SK-N-SH (cell line): ENCODE measurements around the gene PSMB10. TPM values are rescaled to one million over a fixed set of nuclear protein-coding genes. Genes with fewer than 3 reads are reported as not detected.

Experiments
- CTCF ChIA-PET: fragments of 300-600, 350-600 bp; formaldehyde crosslinking; extraction: SDS; loops from one replicate; lab custom pipeline; 2021; lab: Yijun Ruan, JAX
- POLR2A ChIA-PET: fragments of 350-600 bp; sonication (Branson Sonifier 250); formaldehyde crosslinking; extraction: SDS; loops from one replicate; lab custom pipeline; 2020; ENCODE audit warnings: antibody characterized with exemption, inconsistent platforms; lab: Yijun Ruan, JAX
- DNase-seq: peaks from one replicate; pipeline ENCODE4 v3.0.0; 2012
- H2AFZ ChIP-seq: fragments of 200-600 bp; sonication (generic); 2 replicates; pipeline ENCODE4 v1.8.1; 2016; ENCODE audit warnings: antibody characterized with exemption, mild to moderate bottlenecking, low read depth
- H3F3A ChIP-seq: fragments of 200-600 bp; sonication (generic); replicated peaks from 2 replicates; pipeline ENCODE3; 2016; ENCODE audit warnings: antibody characterized with exemption, mild to moderate bottlenecking; ENCODE audit not compliant: insufficient read depth
- H3K27ac ChIP-seq, 2 experiments: fragments of 200-500 bp in 1 of 2; fragments of 200-600 bp in 1 of 2; sonication (Bioruptor generic) in 1 of 2; sonication (generic), shearing (Covaris generic) in 1 of 2; 2 replicates each; pipeline versions ENCODE4 v1.5.1 to v1.6.1; 2014 to 2016; ENCODE audit warnings: low read depth in 2 of 2, inconsistent platforms in 1 of 2, low read length in 1 of 2, mild to moderate bottlenecking in 1 of 2, mixed read lengths in 1 of 2
- H3K27me3 ChIP-seq: fragments of 200-600 bp; sonication (generic), shearing (Covaris generic); 2 replicates; pipeline ENCODE4 v1.6.1; 2016; ENCODE audit warnings: mixed run types; ENCODE audit not compliant: insufficient read depth
- H3K36me3 ChIP-seq, 2 experiments: fragments of 200-500 bp in 1 of 2; fragments of 200-600 bp in 1 of 2; sonication (Bioruptor generic) in 1 of 2; sonication (generic) in 1 of 2; replicated peaks in 1 of 2; 2 replicates each; pipeline versions ENCODE3 to v1.5.1; 2014 to 2016; ENCODE audit warnings: low read length in 1 of 2, mild to moderate bottlenecking in 1 of 2; ENCODE audit not compliant: insufficient read depth in 2 of 2, control insufficient read depth in 1 of 2
- H3K4me1 ChIP-seq, 2 experiments: fragments of 200-500 bp in 1 of 2; fragments of 200-600 bp in 1 of 2; sonication (Bioruptor generic) in 1 of 2; sonication (generic), shearing (Covaris generic) in 1 of 2; 2 replicates each; pipeline versions ENCODE4 v1.5.1 to v1.6.1; 2014 to 2016; ENCODE audit warnings: low read depth in 1 of 2, low read length in 1 of 2, mixed run types in 1 of 2; ENCODE audit not compliant: insufficient read depth in 2 of 2, control insufficient read depth in 1 of 2
- H3K4me2 ChIP-seq: fragments of 200-600 bp; sonication (generic), shearing (Covaris generic); 2 replicates; pipeline ENCODE4 v1.6.1; 2017; ENCODE audit warnings: mixed run types
- H3K4me3 ChIP-seq, 2 experiments: fragments of 200-500 bp in 1 of 2; fragments of 200-600 bp in 1 of 2; sonication (Bioruptor generic) in 1 of 2; sonication (generic), shearing (Covaris generic) in 1 of 2; 2 replicates each; pipeline versions ENCODE4 v1.5.1 to v1.8.1; 2014 to 2016; ENCODE audit warnings: low read depth in 2 of 2, inconsistent platforms in 1 of 2, low read length in 1 of 2, mild to moderate bottlenecking in 1 of 2, mixed read lengths in 1 of 2, moderate library complexity in 1 of 2
- H3K79me2 ChIP-seq: fragments of 200-600 bp; sonication (generic); 2 replicates; pipeline ENCODE4 v1.8.1; 2017; ENCODE audit warnings: mild to moderate bottlenecking; ENCODE audit not compliant: insufficient read depth
- H3K9ac ChIP-seq: fragments of 200-600 bp; sonication (generic); 2 replicates; pipeline ENCODE4 v1.6.1; 2017; ENCODE audit warnings: mixed run types
- H3K9me2 ChIP-seq: fragments of 200-600 bp; sonication (generic); 2 replicates; pipeline ENCODE4 v1.6.1; 2017; ENCODE audit warnings: mixed run types
- H3K9me3 ChIP-seq: fragments of 200-600 bp; sonication (generic); 2 replicates; pipeline ENCODE4 v1.6.1; 2017; ENCODE audit warnings: mixed run types, mild to moderate bottlenecking, moderate library complexity
- H4K20me1 ChIP-seq: fragments of 200-600 bp; sonication (generic); 2 replicates; pipeline ENCODE4 v1.6.1; 2017; ENCODE audit warnings: mild to moderate bottlenecking, mixed run types; ENCODE audit not compliant: insufficient read depth
- CHD2 ChIP-seq: fragments of 150-350 bp; IDR thresholded peaks from 2 replicates; pipeline ENCODE4 v1.6.1; 2018; ENCODE audit warnings: low read length; ENCODE audit not compliant: partially characterized antibody
- ELF1 ChIP-seq: IDR thresholded peaks from 2 replicates; pipeline ENCODE4 v1.4.0; 2012
- EP300 ChIP-seq, 2 experiments: IDR thresholded peaks; 2 replicates each; pipeline versions ENCODE4 v1.4.0 to v1.6.1; 2012; ENCODE audit warnings: borderline replicate concordance in 1 of 2, low read depth in 1 of 2, low read length in 1 of 2
- EZH2phosphoT487 ChIP-seq: fragments of 200-600 bp; sonication (generic); IDR thresholded peaks from 2 replicates; pipeline ENCODE4 v1.6.1; 2017; ENCODE audit warnings: low read depth, mixed run types, mild to moderate bottlenecking, antibody characterized with exemption, moderate library complexity, borderline replicate concordance
- FOSL2 ChIP-seq: IDR thresholded peaks from 2 replicates; pipeline ENCODE4 v1.4.0; 2012; ENCODE audit warnings: low read depth, mild to moderate bottlenecking, moderate library complexity, borderline replicate concordance
- FOXJ3 ChIP-seq: sonication (generic); formaldehyde crosslinking; IDR thresholded peaks from 2 replicates; pipeline ENCODE4 v1.5.1; 2020; ENCODE audit warnings: mild to moderate bottlenecking, missing genetic modification reagents
- FOXM1 ChIP-seq: IDR thresholded peaks from 2 replicates; pipeline ENCODE4 v1.4.0; 2012; ENCODE audit warnings: low read depth, mild to moderate bottlenecking
- GABPA ChIP-seq: IDR thresholded peaks from 2 replicates; pipeline ENCODE4 v1.4.0; 2012; ENCODE audit warnings: low read depth, mild to moderate bottlenecking
- MXI1 ChIP-seq: IDR thresholded peaks from 2 replicates; pipeline ENCODE4 v1.6.1; 2012; ENCODE audit warnings: mild to moderate bottlenecking, low read depth, low read length, improper control_type of control experiment
- NFIC ChIP-seq: IDR thresholded peaks from 2 replicates; pipeline ENCODE4 v1.4.0; 2012; ENCODE audit warnings: borderline replicate concordance
- POLR2AphosphoS5 ChIP-seq: IDR thresholded peaks from 2 replicates; pipeline ENCODE4 v1.6.1; 2012; ENCODE audit warnings: low read depth, low read length
- RAD21 ChIP-seq: IDR thresholded peaks from 2 replicates; pipeline ENCODE4 v1.6.1; 2012; ENCODE audit warnings: mild to moderate bottlenecking, low read length
- RCOR1 ChIP-seq: fragments of 150-350 bp; IDR thresholded peaks from 2 replicates; pipeline ENCODE4 v1.6.1; 2017; ENCODE audit warnings: antibody characterized with exemption, low read length
- REST ChIP-seq: IDR thresholded peaks from 2 replicates; pipeline ENCODE4 v1.6.1; 2012; ENCODE audit warnings: mild to moderate bottlenecking, low read depth, low read length, moderate library complexity
- RFX5 ChIP-seq: IDR thresholded peaks from 2 replicates; pipeline ENCODE4 v1.6.1; 2012; ENCODE audit warnings: mild to moderate bottlenecking, improper control_type of control experiment, low read length
- RXRA ChIP-seq: IDR thresholded peaks from 2 replicates; pipeline ENCODE4 v1.4.0; 2012; ENCODE audit warnings: low read depth, mild to moderate bottlenecking, borderline replicate concordance
- SIN3A ChIP-seq: IDR thresholded peaks from 2 replicates; pipeline ENCODE4 v1.6.1; 2012; ENCODE audit warnings: low read depth, mild to moderate bottlenecking, low read length, moderate library complexity, borderline replicate concordance
- SMC3 ChIP-seq: IDR thresholded peaks from 2 replicates; pipeline ENCODE4 v1.6.1; 2012; ENCODE audit warnings: low read depth, low read length, improper control_type of control experiment
- TCF12 ChIP-seq: IDR thresholded peaks from 2 replicates; pipeline ENCODE4 v1.4.0; 2012
- TEAD4 ChIP-seq: IDR thresholded peaks from 2 replicates; pipeline ENCODE4 v1.4.0; 2012; ENCODE audit warnings: mild to moderate bottlenecking, borderline replicate concordance; ENCODE audit not compliant: insufficient read depth
- YY1 ChIP-seq: IDR thresholded peaks from 2 replicates; pipeline ENCODE4 v1.4.0; 2012; ENCODE audit warnings: low read depth, mild to moderate bottlenecking
- WGBS: methylation state at CpG from one replicate; pipeline ENCODE4 v1.1.6; 2017; ENCODE audit warnings: low lambda C conversion rate; 5-methylcytosine and 5-hydroxymethylcytosine counted together
- polyA plus RNA-seq, 3 experiments: library from polyadenylated mRNA; depleted of rRNA; stranded (reverse); fragments of >200 nt; gene quantifications; 2 replicates each; pipeline ENCODE4 v1.2.3, GENCODE V29; 2012
- TF ChIP-seq, protein P1 (sequence below): fragments of 150-350 bp; IDR thresholded peaks from 2 replicates; pipeline ENCODE4 v1.6.1; 2016; ENCODE audit warnings: mild to moderate bottlenecking, low read depth, low read length
- TF ChIP-seq, protein P2 (sequence below): IDR thresholded peaks from 2 replicates; pipeline ENCODE4; 2012
- TF ChIP-seq, protein P3 (sequence below): IDR thresholded peaks from 2 replicates; pipeline ENCODE4 v1.4.0; 2012; ENCODE audit warnings: low read depth, borderline replicate concordance
- TF ChIP-seq, protein P4 (sequence below): IDR thresholded peaks from 2 replicates; pipeline ENCODE4 v1.4.0; 2012; ENCODE audit warnings: low read depth, borderline replicate concordance

PSMB10 gene
- polyA plus RNA-seq, 1 of the 3 experiments (the other 2 are of a cell fraction) = 57.8 TPM

GRCh38 chr16:67935402-67936123, 1.1 kb downstream of the PSMB10 start:
- Histone ChIP-seq H3K4me3 (peak overlapping the region; percentile 84 to 89), H2AFZ (peak overlapping the region; percentile 61), H3K36me3 (peaks cover 0 to 15% of the 10 kb centered on the region in 2 experiments), H3K4me1 (peaks cover 11 to 28% of the 10 kb centered on the region in 2 experiments; a peak in 2 of 4 replicates), H3K9ac (peak overlapping the region; percentile 86), H3K4me2 (peak overlapping the region; percentile 99), H3K9me3 (no peaks in the 10 kb centered on the region), H3K27me3 (no peaks in the 10 kb centered on the region), H3F3A (peaks cover 10% of the 10 kb centered on the region), H3K9me2 (no peaks in the 10 kb centered on the region), H3K79me2 (peaks cover 23% of the 10 kb centered on the region), H4K20me1 (no peaks in the 10 kb centered on the region), H3K27ac (peak overlapping the region; percentile 79 to 85)
- WGBS = 2% methylated on average over 15 of the region's 55 CpGs
- peak; percentile 98 for DNase-seq
- POLR2A ChIA-PET = interaction anchor here (0.6 to 2.5 kb wide), 13 partner anchors 9 to 1112 kb away, joined by 3 to 12 read pairs (median 4); partner anchors contain the start of genes DDX28, DUS2, LCAT and NFATC3
- CTCF ChIA-PET = interaction anchor here (0.7 to 28.1 kb wide), 7 partner anchors 26 to 263 kb away, joined by 3 to 564 read pairs (median 7); partner anchors contain the start of genes EDC4, NRN1L and PSKH1
- TF ChIP-seq RAD21 (no peak), FOXJ3 (no peak), SMC3 (no peak), FOXM1 (no peak), GABPA (peak; percentile 84), SIN3A (peak; percentile 55; the same call in 1 of the 2 replicates), CHD2 (peak; percentile 30), YY1 (peak; percentile 63), MXI1 (peak; percentile 99), ELF1 (peak; percentile 67; the same call in 1 of the 2 replicates), EZH2phosphoT487 (no peak), NFIC (no peak; the same call in 1 of the 2 replicates), FOSL2 (no peak), TCF12 (no peak), TEAD4 (no peak), RXRA (no peak), POLR2AphosphoS5 (peak; percentile 88), REST (no peak; the same call in 1 of the 2 replicates), RFX5 (no peak), RCOR1 (no peak), EP300 (IDR thresholded peaks at IDR 0.05; ENCODE audit: borderline replicate concordance in 1 of 2, low read depth in 1 of 2, low read length in 1 of 2) (no peak)
- TF ChIP-seq, protein P1, sequence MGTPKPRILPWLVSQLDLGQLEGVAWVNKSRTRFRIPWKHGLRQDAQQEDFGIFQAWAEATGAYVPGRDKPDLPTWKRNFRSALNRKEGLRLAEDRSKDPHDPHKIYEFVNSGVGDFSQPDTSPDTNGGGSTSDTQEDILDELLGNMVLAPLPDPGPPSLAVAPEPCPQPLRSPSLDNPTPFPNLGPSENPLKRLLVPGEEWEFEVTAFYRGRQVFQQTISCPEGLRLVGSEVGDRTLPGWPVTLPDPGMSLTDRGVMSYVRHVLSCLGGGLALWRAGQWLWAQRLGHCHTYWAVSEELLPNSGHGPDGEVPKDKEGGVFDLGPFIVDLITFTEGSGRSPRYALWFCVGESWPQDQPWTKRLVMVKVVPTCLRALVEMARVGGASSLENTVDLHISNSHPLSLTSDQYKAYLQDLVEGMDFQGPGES = no peak
- TF ChIP-seq, protein P2, sequence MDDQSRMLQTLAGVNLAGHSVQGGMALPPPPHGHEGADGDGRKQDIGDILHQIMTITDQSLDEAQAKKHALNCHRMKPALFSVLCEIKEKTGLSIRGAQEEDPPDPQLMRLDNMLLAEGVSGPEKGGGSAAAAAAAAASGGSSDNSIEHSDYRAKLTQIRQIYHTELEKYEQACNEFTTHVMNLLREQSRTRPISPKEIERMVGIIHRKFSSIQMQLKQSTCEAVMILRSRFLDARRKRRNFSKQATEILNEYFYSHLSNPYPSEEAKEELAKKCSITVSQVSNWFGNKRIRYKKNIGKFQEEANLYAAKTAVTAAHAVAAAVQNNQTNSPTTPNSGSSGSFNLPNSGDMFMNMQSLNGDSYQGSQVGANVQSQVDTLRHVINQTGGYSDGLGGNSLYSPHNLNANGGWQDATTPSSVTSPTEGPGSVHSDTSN = peak; percentile 96
- TF ChIP-seq, protein P3, sequence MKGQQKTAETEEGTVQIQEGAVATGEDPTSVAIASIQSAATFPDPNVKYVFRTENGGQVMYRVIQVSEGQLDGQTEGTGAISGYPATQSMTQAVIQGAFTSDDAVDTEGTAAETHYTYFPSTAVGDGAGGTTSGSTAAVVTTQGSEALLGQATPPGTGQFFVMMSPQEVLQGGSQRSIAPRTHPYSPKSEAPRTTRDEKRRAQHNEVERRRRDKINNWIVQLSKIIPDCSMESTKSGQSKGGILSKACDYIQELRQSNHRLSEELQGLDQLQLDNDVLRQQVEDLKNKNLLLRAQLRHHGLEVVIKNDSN = peak; percentile 93
- TF ChIP-seq, protein P4, sequence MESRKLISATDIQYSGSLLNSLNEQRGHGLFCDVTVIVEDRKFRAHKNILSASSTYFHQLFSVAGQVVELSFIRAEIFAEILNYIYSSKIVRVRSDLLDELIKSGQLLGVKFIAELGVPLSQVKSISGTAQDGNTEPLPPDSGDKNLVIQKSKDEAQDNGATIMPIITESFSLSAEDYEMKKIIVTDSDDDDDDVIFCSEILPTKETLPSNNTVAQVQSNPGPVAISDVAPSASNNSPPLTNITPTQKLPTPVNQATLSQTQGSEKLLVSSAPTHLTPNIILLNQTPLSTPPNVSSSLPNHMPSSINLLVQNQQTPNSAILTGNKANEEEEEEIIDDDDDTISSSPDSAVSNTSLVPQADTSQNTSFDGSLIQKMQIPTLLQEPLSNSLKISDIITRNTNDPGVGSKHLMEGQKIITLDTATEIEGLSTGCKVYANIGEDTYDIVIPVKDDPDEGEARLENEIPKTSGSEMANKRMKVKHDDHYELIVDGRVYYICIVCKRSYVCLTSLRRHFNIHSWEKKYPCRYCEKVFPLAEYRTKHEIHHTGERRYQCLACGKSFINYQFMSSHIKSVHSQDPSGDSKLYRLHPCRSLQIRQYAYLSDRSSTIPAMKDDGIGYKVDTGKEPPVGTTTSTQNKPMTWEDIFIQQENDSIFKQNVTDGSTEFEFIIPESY = no peak
